GM19025 (cell line): ENCODE results near the gene SYT14.
"Not testable (repeated sequence)": the region's sequence is repeated elsewhere in the genome, so short reads cannot be mapped to it uniquely, and the experiment has no call there.

Experiments
- ATAC-seq: cut with Tn5 transposase; IDR thresholded peaks from one replicate; pipeline ENCODE4 v1.9.1; 2021; ENCODE audit warnings: mild to moderate bottlenecking, low read depth, moderate library complexity; ENCODE audit not compliant: unreplicated experiment

SYT14 gene

GRCh38 chr1:210098356-210098755 lies 160.3 kb downstream of the SYT14 start:
- ATAC-seq, result no peak

DNA sequence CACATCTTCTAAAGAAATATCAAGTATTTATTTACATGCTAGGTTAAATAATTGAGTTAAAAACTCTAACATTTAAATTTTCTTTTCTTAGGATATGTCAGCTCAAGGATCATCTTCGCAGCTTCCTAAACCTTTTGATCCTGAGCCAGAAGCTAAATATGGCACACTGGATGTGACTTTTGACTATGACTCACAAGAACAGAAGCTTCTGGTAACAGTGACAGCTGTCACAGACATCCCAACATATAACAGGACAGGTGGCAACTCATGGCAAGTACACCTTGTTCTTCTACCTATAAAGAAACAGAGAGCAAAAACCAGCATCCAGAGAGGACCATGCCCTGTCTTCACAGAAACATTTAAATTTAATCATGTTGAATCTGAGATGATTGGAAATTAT lies 161.9 kb downstream of the SYT14 start:
- ATAC-seq, result no peak

GRCh38 chr1:210104103-210104502 lies 166.1 kb downstream of the SYT14 start:
- ATAC-seq, result no peak

DNA sequence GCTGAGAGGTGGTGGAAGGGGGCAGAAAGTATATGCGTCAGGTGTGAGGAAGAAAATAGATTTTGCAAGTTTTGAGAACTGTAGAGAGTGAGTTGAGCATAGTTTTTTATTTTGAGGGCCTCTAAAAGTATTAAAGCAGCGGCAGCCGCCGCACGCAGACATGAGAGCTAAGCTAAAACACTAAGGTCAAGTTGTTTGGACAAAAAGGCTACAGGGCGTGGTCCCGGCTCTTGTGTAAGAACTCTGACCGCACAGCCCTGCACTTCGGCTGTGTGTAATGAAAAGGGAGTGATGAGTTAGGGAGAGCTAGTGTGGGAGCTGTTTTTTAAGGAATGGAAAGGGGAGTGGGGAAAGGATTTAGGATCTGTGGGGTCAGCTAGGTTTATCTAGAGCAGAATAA lies 174.9 kb downstream of the SYT14 start:
- ATAC-seq, result not testable (repeated sequence)

DNA sequence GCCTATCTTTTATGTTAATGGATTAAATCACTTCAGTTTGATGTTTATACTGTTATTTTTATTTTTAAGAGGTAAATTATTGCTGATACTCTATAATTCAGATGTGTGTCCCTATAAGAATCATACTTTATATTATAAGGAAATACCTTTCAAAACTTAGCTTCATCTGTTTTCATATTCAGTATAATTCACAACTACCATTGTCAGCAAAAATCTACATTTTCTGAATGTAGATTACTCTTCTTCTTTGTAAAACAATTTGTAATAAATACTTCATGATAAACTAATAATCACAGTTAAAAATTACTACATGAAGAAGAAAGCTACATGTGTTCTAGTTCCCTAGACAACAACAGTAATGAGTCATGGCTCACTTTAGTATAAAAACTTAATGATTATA lies 179.2 kb downstream of the SYT14 start:
- no peak for ATAC-seq

DNA sequence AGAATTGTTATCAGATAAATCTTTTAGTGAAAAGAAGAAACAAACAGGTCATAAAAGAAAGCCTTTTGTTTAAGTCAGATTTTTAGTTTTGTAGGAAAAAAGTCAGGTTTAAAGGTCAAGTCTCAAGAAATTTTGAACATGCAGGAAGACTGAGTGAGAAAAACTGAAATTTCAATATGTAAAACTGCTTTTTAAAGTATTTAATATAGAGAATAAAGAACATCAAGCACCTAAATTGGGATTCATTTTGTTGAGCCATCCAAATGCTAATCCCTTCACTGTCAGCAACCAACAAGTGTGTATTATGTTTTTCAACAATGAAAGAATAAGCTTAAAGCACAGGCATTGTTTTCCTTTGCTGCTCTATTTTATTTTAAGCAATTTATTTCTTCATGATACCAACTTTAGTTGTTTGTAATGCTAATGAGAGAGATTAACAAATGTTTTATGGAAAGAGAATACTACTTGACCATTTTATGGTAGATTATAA lies 179.7 kb downstream of the SYT14 start:
- ATAC-seq, result no peak

GRCh38 chr1:210123383-210123782 lies 185.4 kb downstream of the SYT14 start:
- no peak for ATAC-seq

GRCh38 chr1:210123924-210124589 lies 186.0 kb downstream of the SYT14 start:
- no peak for ATAC-seq

DNA sequence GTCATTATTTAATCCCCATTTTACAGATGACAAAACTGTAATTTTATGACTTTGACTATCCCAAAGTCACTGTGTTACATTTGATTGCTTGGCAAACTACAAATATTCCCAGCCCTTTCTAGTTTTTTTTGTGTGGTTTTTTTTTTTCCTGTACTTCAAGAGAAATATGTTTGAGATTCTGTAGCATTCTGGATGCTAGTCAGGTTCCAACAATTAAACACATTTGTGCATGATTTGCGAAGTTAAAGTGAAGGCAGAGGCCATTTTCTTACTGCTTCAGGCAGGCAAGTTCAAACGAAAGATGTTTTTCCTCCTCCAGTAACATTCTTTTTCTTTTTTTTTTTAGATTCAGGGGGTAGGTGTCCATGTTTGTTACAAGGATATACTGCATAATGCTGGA lies 186.7 kb downstream of the SYT14 start:
- ATAC-seq, result no peak

DNA sequence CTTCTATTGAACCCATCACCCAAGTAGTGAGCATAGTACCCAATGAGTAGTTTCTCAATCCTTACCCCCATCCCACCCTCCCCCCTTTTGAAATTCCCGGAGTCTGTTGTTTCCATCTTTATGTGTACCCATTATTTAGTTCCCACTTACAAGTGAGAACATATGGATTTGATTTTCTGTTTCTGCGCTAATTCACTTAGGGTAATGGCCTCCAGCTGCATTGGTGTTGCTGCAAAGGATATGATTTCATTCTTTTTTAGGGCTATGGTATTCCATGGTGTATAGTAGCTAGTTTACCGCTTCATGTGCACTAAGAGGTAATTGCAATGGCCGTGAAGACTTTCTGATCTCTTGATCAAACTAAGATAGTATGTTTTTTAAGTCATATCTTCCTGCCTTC lies 187.1 kb downstream of the SYT14 start:
- ATAC-seq, result no peak

GRCh38 chr1:210129092-210129491 lies 191.1 kb downstream of the SYT14 start:
- ATAC-seq, result no peak

GRCh38 chr1:210129759-210130158 lies 191.7 kb downstream of the SYT14 start:
- ATAC-seq, result peak; percentile 60

- no peak for ATAC-seq
Measured at GRCh38 chr1:210132582-210132981, 194.6 kb downstream of the SYT14 start.

GRCh38 chr1:210143465-210144062 lies 205.5 kb downstream of the SYT14 start:
- no peak for ATAC-seq

DNA sequence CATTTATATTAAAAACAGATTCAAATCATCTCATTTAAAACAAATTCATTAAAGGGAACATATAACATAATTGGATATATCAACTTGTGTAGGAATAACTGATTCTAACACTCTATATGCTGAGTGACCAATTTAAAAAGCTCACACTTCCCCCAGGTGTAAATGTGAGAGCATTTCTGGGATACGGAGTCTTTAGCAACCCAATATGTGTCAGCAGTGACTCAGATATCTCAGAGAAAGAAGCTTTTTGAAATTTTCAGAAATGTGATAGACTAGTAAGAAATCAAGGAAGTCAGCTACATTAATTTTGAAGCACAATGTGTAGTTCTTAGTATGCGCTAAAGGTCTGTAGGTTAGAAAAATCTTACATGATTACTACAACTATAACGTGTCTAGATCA lies 206.7 kb downstream of the SYT14 start:
- no peak for ATAC-seq

DNA sequence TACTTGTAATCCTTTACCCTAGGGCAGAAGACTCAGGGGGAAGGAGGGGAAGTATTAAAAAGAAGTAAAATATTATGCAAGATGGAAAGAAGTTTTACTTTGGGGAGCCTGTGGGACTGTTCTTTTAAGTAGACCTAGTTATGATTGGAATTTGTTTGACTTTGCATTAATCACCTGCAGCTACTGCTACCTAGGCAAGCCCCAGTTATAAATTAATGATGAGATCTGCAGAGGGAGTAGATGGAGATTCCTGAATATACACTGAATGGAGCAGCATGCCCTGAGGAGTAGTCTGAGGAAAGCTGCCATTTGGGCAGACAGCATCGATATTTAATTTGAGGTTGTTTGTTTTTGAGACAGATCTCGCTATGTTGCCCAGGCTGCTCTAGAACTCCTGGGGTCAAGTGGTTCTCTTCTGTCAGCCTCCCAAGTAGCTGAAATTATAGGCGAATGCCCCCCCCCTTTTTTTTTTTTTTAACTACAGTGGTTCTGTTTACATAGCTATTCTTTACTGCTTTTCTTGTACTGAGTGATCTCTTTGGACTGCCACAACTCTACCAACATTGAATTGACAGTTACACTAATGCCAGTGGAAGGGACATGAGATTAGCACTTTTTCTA lies 213.1 kb downstream of the SYT14 start:
- no peak for ATAC-seq

GRCh38 chr1:210159211-210159610 lies 221.2 kb downstream of the SYT14 start:
- ATAC-seq, result no peak

DNA sequence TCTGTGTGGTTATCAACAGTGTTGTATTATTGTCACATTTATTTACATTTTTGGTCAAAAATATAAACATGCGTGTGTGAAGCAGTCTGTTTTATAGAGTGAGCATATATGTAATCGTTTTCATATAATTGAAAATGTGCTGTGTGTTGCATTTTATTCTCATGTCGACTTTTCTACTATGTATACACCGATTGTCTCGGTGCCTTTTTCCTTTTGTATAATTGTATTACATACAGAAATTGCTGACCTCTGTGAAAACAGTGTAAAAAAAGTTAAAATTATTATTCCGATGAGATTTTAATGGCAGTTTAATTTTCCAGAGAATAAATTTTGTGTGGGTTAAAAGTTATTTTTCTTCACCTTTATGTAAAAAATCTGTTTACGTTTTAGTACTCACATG lies 232.2 kb downstream of the SYT14 start:
- no peak for ATAC-seq

- no peak for ATAC-seq
Measured at GRCh38 chr1:210174133-210174532, 236.1 kb downstream of the SYT14 start.

DNA sequence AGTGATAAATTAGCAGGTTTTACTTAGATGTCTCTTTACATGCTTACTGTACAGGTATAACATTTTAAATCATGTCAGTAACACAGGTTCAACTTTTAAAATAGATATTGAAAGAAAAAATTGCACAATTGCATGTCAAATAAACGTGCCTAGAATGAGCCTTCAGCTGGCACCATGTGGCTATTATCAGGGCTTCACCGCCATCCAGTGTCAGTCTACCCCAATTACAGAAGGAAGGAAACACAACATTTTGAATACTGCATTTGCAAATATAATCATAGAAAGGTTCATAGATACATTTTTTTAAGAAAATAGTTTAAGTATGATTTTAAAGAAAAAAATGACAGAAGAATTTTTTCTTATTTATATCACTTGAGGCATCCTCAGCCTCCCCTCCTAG lies 247.0 kb downstream of the SYT14 start:
- no peak for ATAC-seq

GRCh38 chr1:210187849-210188606 lies 250.0 kb downstream of the SYT14 start:
- ATAC-seq, result not testable (repeated sequence)
